ENCODE data around the gene ZNF407.

Gene ZNF407

DNA sequence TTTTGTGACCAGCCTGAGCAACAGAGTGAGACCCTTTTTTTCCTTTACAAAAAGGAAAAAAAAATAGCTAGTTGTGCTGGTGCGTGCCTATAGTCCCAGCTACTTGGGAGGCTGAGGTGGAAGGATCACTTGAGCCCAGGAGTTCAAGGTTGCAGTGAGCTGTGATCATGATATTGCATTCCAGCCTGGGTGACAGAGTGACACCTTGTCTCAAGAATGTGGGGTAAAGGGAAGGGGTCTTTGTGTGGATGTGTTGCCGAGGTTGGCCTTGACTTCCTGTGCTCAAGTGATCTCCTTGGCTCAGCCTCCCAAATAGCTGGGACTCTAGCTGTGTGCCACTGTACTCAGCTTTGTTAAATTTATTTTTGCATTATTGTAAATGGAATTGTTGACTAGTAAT lies 120.6 kb downstream of the ZNF407 start:
- DNase-seq: no peak

- DNase-seq: no peak
Observed at GRCh38 chr18:74722237-74722636, 124.6 kb downstream of the ZNF407 start.

GRCh38 chr18:74724186-74724585 lies 126.5 kb downstream of the ZNF407 start:
- no peak for DNase-seq

- DNase-seq: no peak
Observed at GRCh38 chr18:74725690-74726089, 128.0 kb downstream of the ZNF407 start.

GRCh38 chr18:74728586-74728985 lies 130.9 kb downstream of the ZNF407 start:
- DNase-seq: no peak

- DNase-seq: no peak
Observed at GRCh38 chr18:74731097-74731496, 133.4 kb downstream of the ZNF407 start.

DNA sequence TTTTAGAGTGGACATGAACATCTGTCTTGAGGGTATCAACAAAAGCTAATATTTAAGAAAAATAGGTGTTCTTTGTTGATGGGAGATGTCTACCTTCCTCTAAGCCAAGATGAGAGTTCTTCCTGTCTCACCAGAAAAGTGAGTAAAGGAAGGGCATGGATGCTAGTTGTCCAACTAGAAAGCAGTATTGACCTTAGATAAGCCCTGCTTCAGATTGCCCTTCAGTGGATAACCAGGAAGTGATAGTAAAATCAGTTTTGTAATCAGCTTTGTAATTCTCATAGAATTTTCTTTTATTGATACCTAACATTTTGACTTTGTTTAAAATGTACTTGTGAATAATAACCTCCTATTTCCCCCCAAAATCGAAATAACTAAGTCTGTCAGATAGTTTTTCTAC lies 134.7 kb downstream of the ZNF407 start:
- no peak for DNase-seq

DNA sequence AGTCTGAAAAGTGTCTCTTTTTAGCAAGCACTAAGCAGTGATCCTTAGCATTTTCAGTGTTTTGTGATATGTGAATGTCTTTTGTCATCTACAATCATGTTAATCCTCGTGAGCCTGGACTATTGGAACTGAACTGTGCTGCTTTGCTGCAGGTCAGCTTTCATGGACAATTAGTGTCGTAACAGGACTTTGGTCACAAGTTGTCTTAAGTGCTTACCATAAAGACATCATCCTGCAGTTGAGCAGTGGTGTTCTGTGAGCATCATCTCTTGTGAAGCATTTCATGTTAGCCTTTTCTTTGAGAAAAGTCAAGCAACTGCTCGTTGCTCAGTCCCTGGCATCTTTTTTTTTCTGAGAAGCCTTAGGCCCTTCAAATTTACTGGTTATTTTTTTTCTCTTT lies 135.9 kb downstream of the ZNF407 start:
- DNase-seq: no peak

DNA sequence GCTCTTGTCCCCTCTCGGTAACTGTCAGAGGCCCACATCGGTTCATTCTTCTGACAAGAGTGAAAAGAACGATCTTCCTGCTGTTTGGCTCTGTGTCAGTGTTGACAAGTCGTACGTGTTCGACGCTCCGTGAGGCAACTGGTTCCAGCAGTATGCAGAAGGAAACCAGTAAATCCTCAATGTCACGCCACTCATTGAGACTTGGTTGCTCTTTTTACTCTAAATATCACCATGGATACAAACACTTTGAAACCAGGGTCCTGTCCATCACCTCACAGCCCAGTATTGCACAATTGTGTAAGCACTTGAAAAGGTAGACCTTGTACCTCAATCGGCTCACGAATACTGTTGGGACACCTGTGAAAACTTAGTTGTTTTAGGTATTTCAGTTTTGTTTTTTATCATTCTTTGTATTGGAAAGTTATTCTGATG lies 136.4 kb downstream of the ZNF407 start:
- no peak for DNase-seq

GRCh38 chr18:74739926-74740325 lies 142.3 kb downstream of the ZNF407 start:
- no peak for DNase-seq

- DNase-seq: no peak
Observed at GRCh38 chr18:74742573-74743243, 145.0 kb downstream of the ZNF407 start.

- no peak for DNase-seq
Observed at GRCh38 chr18:74745633-74746403, 148.1 kb downstream of the ZNF407 start.

DNA sequence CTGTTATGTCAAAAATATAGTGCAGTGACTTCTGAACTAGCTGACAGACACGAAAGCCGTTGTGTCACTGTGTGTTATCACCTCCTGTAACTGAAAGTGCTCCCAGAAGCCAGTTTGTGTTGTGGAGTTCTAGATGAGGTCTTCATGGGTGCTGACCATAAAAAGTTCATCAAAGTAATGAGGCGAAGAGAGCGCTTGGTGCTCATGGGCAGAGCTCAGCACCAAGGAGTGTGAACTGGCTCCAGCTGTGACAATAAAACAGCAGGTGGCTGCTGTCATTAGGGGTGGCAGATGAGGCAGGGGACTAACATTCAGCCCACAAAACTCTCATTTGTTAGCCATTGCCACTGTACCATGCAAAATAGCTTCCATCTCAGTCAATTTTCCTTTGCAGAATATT lies 151.1 kb downstream of the ZNF407 start:
- no peak for DNase-seq

DNA sequence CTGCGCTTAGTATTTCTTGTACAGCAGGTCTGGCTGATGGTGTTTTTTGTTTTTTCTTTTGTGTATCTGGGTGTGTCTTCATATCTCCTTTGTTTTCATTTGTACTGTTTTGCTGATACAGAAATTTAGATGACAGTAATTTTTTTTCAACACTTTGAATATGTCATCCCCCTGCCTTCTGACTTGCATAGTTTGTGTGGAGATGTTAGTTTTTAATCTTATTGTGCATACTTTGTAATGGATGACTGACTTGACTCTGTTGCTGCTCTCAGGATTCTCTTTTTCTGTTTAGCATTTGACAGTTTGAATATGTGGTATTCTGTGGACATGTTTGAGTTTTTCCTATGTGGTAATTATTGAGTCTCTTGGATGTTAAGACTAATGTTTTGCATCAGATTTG lies 161.3 kb downstream of the ZNF407 start:
- no peak for DNase-seq

DNA sequence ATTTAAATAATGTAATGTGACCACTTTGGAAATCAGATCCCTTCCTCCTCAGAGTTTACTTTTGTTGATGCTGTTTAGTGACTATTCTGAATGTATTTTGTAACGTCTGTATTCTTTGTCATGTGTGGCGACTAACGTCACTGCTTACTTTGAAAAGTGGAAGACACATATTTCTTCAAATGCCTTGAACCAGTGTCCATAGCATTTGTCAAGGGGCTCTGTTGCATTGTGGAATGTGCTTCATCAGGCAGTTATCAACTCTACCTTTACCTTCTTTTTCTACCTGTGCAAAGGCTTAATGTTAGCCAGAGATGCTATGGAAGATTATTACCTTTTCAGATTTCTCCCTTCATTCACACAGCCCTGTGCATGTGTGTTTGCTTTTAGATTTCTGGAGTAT lies 162.4 kb downstream of the ZNF407 start:
- DNase-seq: no peak

DNA sequence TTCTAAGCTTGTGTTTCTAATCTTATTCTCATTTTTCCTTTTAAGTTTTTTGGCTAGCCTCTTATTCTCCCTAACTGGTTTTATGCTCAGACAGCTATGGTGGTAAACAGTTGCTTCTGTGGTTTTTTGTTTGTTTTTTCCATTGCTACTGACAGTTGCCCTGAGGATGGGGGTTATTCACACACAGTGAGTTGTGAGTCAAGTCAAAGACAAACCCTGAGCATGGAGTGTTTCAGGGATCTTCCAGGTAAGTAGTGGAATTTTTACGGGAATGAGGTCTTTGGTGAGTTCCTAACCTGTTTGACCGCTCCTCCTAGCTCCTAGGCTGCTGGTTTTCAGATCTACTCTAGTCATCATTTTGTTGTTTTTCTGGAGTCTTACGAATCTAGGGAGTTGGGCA lies 162.8 kb downstream of the ZNF407 start:
- DNase-seq: no peak

- DNase-seq: no peak
Observed at GRCh38 chr18:74766251-74766650, 168.6 kb downstream of the ZNF407 start.

DNA sequence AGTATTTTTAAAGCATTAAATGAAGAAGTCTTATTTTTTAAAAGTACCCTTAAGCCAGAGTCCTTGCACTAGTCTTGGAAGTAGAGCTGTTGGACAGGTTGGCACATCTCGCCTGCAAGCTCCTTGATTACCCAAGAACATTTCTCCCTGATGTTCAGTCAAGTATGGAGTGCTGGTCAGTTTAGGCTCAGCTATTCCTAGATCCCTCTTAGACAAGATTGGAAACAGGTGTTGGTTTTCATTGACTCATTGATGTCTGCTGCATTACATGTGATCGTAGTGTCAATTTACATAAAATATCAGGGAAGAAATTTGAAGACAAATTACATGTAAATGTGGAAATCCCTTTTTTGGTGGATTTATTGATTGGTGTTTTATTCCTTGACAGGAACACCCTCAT lies 170.4 kb downstream of the ZNF407 start:
- no peak for DNase-seq

DNA sequence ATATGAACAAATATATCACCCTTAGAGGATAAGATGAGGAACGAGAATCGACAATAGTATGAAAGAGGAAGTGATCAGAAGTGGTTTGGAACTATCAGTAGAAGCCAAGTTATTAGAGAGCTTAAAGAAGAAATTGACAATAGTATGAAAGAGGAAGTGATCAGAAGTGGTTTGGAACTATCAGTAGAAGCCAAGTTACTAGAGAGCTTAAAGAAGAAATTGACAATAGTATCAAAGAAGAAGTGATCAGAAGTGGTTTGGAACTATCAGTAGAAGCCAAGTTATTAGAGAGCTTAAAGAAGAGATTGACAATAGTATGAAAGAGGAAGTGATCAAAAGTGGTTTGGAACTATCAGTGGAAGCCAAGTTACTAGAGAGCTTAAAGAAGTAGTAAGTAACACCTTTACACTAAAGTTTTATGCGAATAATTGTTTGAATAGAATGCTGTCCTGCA lies 175.5 kb downstream of the ZNF407 start:
- no peak for DNase-seq

DNA sequence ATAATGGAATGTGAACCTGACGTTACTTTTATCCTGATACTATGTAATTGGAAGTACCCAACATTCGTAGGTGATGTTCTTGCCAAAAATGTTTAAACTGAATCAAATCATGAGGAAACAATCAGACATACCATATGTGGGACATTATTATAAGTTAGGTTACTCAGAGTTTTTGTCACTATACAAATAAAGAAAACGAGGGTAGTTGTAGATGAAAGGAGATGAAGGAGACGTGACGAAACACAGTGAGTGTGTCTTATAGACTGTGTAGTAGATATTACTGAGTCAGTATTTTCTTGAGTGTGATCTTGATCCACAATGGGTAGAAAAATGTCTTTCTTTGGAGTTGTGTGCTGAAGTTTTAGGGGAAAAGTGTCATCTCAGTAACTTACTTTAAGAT lies 176.8 kb downstream of the ZNF407 start:
- DNase-seq: no peak

GRCh38 chr18:74775239-74775638 lies 177.6 kb downstream of the ZNF407 start:
- DNase-seq: no peak

DNA sequence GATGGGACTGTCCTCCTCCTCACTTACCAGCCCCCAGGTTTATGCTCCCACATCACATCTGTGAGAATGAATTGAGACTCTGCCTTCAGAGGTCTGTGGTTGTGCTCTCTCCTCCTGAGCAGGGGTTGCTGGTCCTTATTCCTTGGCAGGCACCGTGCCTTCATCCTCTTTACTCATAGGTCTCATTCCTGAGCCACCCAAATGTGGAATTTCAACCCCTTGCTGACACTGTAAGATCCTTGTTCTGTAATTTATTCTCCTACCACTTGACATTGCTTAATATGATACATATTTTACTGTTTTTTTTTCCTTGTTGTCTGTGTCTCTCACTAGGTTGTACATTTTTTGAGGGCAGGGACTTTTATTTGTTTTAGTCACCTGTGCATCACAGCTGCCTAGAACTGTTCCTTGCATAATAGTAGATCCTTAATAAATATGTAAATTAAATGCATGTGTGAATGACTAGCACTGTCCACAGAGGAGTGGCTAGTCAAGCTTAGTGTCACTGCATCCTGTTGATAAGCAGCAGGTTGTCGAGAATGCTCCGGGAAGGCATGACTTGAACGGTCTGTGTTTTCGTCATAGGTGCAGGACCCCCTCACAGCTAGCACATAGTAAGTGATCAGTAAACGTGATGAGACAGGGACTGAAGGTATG lies 180.6 kb downstream of the ZNF407 start:
- DNase-seq: no peak

GRCh38 chr18:74784752-74785151 lies 187.1 kb downstream of the ZNF407 start:
- DNase-seq: no peak
